T-helper 2 cell treated with Interferon-gamma antibody and Interleukin-4, amounts not matched to agents 5 μg/mL and 100 μg/mL, for 36 hours (primary cell): ENCODE results near the gene ACTR8.

ENCODE experiments used
- DNase-seq: peaks from one replicate; pipeline ENCODE4 v3.0.0; 2021; ENCODE audit warnings: low spot score
- H3K27ac Mint-ChIP-seq: one replicate; pipeline ENCODE4 v1.8.0; 2021; ENCODE audit warnings: mild to moderate bottlenecking, mixed read lengths
- H3K27me3 Mint-ChIP-seq: one replicate; pipeline ENCODE4 v1.8.0; 2021; ENCODE audit warnings: low read depth, mixed read lengths
- H3K36me3 Mint-ChIP-seq: one replicate; pipeline ENCODE4 v1.8.0; 2021; ENCODE audit warnings: low read depth, mixed read lengths
- H3K4me1 Mint-ChIP-seq: one replicate; pipeline ENCODE4 v1.8.0; 2021; ENCODE audit warnings: low read depth, mixed read lengths
- H3K4me3 Mint-ChIP-seq: one replicate; pipeline ENCODE4 v1.8.0; 2022; ENCODE audit warnings: mild to moderate bottlenecking, moderate library complexity, mixed read lengths
- H3K9me3 Mint-ChIP-seq: one replicate; pipeline ENCODE4 v1.8.0; 2021; ENCODE audit warnings: mixed read lengths

ACTR8 gene

GRCh38 chr3:53846851-53847155 lies 35.1 kb downstream of the ACTR8 start:
- Mint-ChIP-seq H3K27me3 (peaks cover 62% of the 10 kb centered on the region), H3K4me3 (peak overlapping the region; percentile 80), H3K27ac (no peak overlapping the region), H3K4me1 (peaks cover 17% of the 10 kb centered on the region), H3K36me3 (peaks cover 12% of the 10 kb centered on the region), H3K9me3 (no peaks in the 10 kb centered on the region)
- no peak for DNase-seq

GRCh38 chr3:53846134-53846850 lies 35.7 kb downstream of the ACTR8 start, which contains the start of the genes CHDH and IL17RB:
TSS of gene CHDH (minus strand) at chr3:53846419. CDS start at chr3:53824008, 22,411 bp downstream.
TSS of gene IL17RB (plus strand) at chr3:53846568. CDS start at chr3:53846589, 21 bp downstream.
- no peaks in the 10 kb centered on the region for H3K9me3 Mint-ChIP-seq
- peaks cover 63% of the 10 kb centered on the region for H3K27me3 Mint-ChIP-seq
- peaks cover 17% of the 10 kb centered on the region for H3K4me1 Mint-ChIP-seq
- peak within 1 kb of the TSS; percentile 83 for H3K4me3 Mint-ChIP-seq
- DNase-seq: peak; percentile 44
- H3K27ac Mint-ChIP-seq: peak within 1 kb of the TSS; percentile 33
- peaks cover 12% of the 10 kb centered on the region for H3K36me3 Mint-ChIP-seq

- peaks cover 17% of the 10 kb centered on the region for H3K4me1 Mint-ChIP-seq
- DNase-seq: no peak
- peaks cover 61% of the 10 kb centered on the region for H3K27me3 Mint-ChIP-seq
- H3K36me3 Mint-ChIP-seq: peaks cover 11% of the 10 kb centered on the region
- H3K27ac Mint-ChIP-seq: no peak overlapping the region
- no peaks in the 10 kb centered on the region for H3K9me3 Mint-ChIP-seq
- H3K4me3 Mint-ChIP-seq: peak overlapping the region; percentile 83
These were observed 36.1 kb downstream of the ACTR8 start for GRCh38 chr3:53845881-53846133.

GRCh38 chr3:53845103-53845880 lies 36.7 kb downstream of the ACTR8 start:
- peaks cover 9% of the 10 kb centered on the region for H3K36me3 Mint-ChIP-seq
- no peaks in the 10 kb centered on the region for H3K9me3 Mint-ChIP-seq
- DNase-seq: no peak
- peaks cover 63% of the 10 kb centered on the region for H3K27me3 Mint-ChIP-seq
- peak overlapping the region; percentile 33 for H3K27ac Mint-ChIP-seq
- H3K4me3 Mint-ChIP-seq: peak overlapping the region; percentile 83
- H3K4me1 Mint-ChIP-seq: peaks cover 17% of the 10 kb centered on the region

- Mint-ChIP-seq H3K27me3 (peaks cover 58% of the 10 kb centered on the region), H3K9me3 (no peaks in the 10 kb centered on the region), H3K4me1 (peaks cover 18% of the 10 kb centered on the region), H3K4me3 (peak overlapping the region; percentile 83), H3K27ac (peak overlapping the region; percentile 64), H3K36me3 (peaks cover 8% of the 10 kb centered on the region)
- no peak for DNase-seq
These were observed 37.5 kb downstream of the ACTR8 start for GRCh38 chr3:53844262-53845102.

GRCh38 chr3:53843195-53844177 lies 38.5 kb downstream of the ACTR8 start:
- peak overlapping the region; percentile 83 for H3K4me3 Mint-ChIP-seq
- DNase-seq: no peak
- H3K27me3 Mint-ChIP-seq: peaks cover 52% of the 10 kb centered on the region
- peaks cover 15% of the 10 kb centered on the region for H3K4me1 Mint-ChIP-seq
- H3K36me3 Mint-ChIP-seq: peaks cover 3% of the 10 kb centered on the region
- H3K27ac Mint-ChIP-seq: peak overlapping the region; percentile 17
- H3K9me3 Mint-ChIP-seq: no peaks in the 10 kb centered on the region

GRCh38 chr3:53842436-53843194 lies 39.3 kb downstream of the ACTR8 start:
- Mint-ChIP-seq H3K4me3 (no peak overlapping the region), H3K9me3 (no peaks in the 10 kb centered on the region), H3K4me1 (peaks cover 15% of the 10 kb centered on the region), H3K27me3 (peaks cover 46% of the 10 kb centered on the region), H3K27ac (no peak overlapping the region), H3K36me3 (peaks cover 3% of the 10 kb centered on the region)
- no peak for DNase-seq

GRCh38 chr3:53841296-53841695 lies 40.7 kb downstream of the ACTR8 start:
- Mint-ChIP-seq H3K27ac (no peak overlapping the region), H3K4me3 (no peak overlapping the region), H3K4me1 (peaks cover 15% of the 10 kb centered on the region), H3K9me3 (no peaks in the 10 kb centered on the region), H3K36me3 (peaks cover 3% of the 10 kb centered on the region), H3K27me3 (peaks cover 36% of the 10 kb centered on the region)
- no peak for DNase-seq

- Mint-ChIP-seq H3K4me3 (no peak overlapping the region), H3K4me1 (peaks cover 5% of the 10 kb centered on the region)
- no peak for DNase-seq
These were observed 44.6 kb downstream of the ACTR8 start for GRCh38 chr3:53837331-53837730.

GRCh38 chr3:53836084-53836872 lies 45.7 kb downstream of the ACTR8 start:
- peaks cover 4% of the 10 kb centered on the region for H3K27me3 Mint-ChIP-seq

More at GRCh38 chr3:53837331-53837730, 44.6 kb downstream of the ACTR8 start:
- Mint-ChIP-seq H3K27me3 (peaks cover 7% of the 10 kb centered on the region), H3K36me3 (peaks cover 5% of the 10 kb centered on the region), H3K9me3 (no peaks in the 10 kb centered on the region), H3K27ac (no peak overlapping the region)

GRCh38 chr3:53835257-53835656 lies 46.7 kb downstream of the ACTR8 start:
- Mint-ChIP-seq H3K4me3 (no peak overlapping the region), H3K4me1 (peaks cover 5% of the 10 kb centered on the region), H3K36me3 (peaks cover 5% of the 10 kb centered on the region), H3K9me3 (no peaks in the 10 kb centered on the region), H3K27ac (no peak overlapping the region), H3K27me3 (no peaks in the 10 kb centered on the region)
- DNase-seq: no peak

More at GRCh38 chr3:53836084-53836872, 45.7 kb downstream of the ACTR8 start:
- no peak overlapping the region for H3K27ac Mint-ChIP-seq
- no peaks in the 10 kb centered on the region for H3K9me3 Mint-ChIP-seq
- no peak for DNase-seq
- no peak overlapping the region for H3K4me3 Mint-ChIP-seq
- peaks cover 5% of the 10 kb centered on the region for H3K36me3 Mint-ChIP-seq
- H3K4me1 Mint-ChIP-seq: peaks cover 5% of the 10 kb centered on the region
